ENCODE results near the gene DENND1B.

The DENND1B gene

GRCh38 chr1:197735461-197735860, 39.8 kb downstream of the DENND1B start:
- no peak for TF ChIP-seq CTCF (IDR thresholded peaks at IDR 0.05; ENCODE audit: control insufficient read depth, extremely low read depth, insufficient read depth)
- H3K4me3 ChIP-seq (ENCODE audit: low read depth, low read length) = no peak overlapping the region
- no peak for DNase-seq (ENCODE audit: low read depth)

GRCh38 chr1:197733324-197733723, 42.0 kb downstream of the DENND1B start:
- TF ChIP-seq CTCF (IDR thresholded peaks at IDR 0.05; ENCODE audit: control insufficient read depth, extremely low read depth, insufficient read depth) = no peak
- no peak overlapping the region for H3K4me3 ChIP-seq (ENCODE audit: low read depth, low read length)
- no peak for DNase-seq (ENCODE audit: low read depth)

- no peak for TF ChIP-seq CTCF (IDR thresholded peaks at IDR 0.05; ENCODE audit: control insufficient read depth, extremely low read depth, insufficient read depth)
- H3K4me3 ChIP-seq (ENCODE audit: low read depth, low read length) = no peak overlapping the region
- DNase-seq (ENCODE audit: low read depth) = no peak
Measured at GRCh38 chr1:197732187-197732586, 43.1 kb downstream of the DENND1B start.

GRCh38 chr1:197731449-197731848, 43.8 kb downstream of the DENND1B start:
- no peak overlapping the region for H3K4me3 ChIP-seq (ENCODE audit: low read depth, low read length)
- TF ChIP-seq CTCF (IDR thresholded peaks at IDR 0.05; ENCODE audit: control insufficient read depth, extremely low read depth, insufficient read depth) = no peak
- no peak for DNase-seq (ENCODE audit: low read depth)

- TF ChIP-seq CTCF (IDR thresholded peaks at IDR 0.05; ENCODE audit: control insufficient read depth, extremely low read depth, insufficient read depth) = no peak
- H3K4me3 ChIP-seq (ENCODE audit: low read depth, low read length) = no peak overlapping the region
- no peak for DNase-seq (ENCODE audit: low read depth)
Measured at GRCh38 chr1:197725976-197726375, 49.3 kb downstream of the DENND1B start.

DNA sequence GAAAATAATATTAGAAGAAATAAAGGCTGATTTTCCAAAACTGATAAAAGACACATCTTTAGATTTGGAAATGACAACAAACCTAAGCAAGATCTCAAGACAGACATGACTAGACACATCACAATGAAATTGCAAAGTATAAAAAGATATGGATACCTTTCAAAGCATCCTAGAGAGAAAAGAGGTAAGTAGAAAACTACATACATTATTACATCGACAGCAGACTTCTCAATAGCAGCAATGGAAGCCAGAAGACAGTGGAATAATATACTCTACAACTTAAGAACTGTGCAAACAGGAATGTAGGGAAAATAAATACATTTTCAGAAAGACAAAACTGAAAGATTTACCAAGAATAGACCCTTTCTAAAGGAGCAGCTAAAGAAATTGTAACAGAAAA, 50.2 kb downstream of the DENND1B start:
- H3K4me3 ChIP-seq (ENCODE audit: low read depth, low read length) = no peak overlapping the region
- TF ChIP-seq CTCF (IDR thresholded peaks at IDR 0.05; ENCODE audit: control insufficient read depth, extremely low read depth, insufficient read depth) = no peak
- DNase-seq (ENCODE audit: low read depth) = no peak

- no peak for DNase-seq (ENCODE audit: low read depth)
- H3K4me3 ChIP-seq (ENCODE audit: low read depth, low read length) = no peak overlapping the region
- TF ChIP-seq CTCF (IDR thresholded peaks at IDR 0.05; ENCODE audit: control insufficient read depth, extremely low read depth, insufficient read depth) = no peak
Measured at GRCh38 chr1:197715806-197716205, 59.5 kb downstream of the DENND1B start.
